GM18873 (cell line): ENCODE measurements around the gene AFF4.
"Not testable (repeated sequence)": the region's sequence is repeated elsewhere in the genome, so short reads cannot be mapped to it uniquely, and the experiment has no call there.

Experiments used
- ATAC-seq: cut with Tn5 transposase; IDR thresholded peaks from one replicate; pipeline ENCODE4 v1.9.1; 2021; ENCODE audit warnings: mild to moderate bottlenecking, moderate library complexity, moderate number of reproducible peaks; ENCODE audit not compliant: unreplicated experiment, low FRiP score

AFF4 gene

DNA sequence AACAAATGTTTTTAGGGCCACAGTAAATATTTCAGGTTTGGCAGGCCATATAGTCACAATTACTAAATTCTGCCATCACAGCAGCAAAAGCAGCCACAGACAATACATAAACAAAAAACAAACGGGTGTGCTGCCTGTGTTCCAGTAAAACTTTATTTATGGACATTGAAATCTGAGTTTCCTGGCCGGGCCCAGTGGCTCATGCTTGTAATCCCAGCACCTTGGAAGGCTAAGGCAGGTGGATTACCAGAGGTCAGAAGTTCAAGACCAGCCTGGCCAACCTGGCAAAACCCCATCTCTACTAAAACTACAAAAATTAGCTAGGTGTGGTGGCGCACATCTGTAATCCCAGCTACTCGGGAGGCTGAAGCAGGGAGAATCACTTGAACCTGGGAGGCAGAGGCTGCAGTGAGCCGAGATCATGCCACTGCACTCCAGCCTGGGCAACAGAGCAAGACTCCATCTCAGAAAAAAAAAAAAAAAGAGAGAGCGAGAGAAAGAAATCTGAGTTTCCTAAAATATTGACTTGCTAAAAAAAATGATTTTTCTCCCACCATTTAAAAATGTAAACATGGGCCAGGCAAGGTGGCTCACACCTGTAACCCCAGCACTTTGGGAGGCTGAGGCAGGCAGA is 7.2 kb downstream of the AFF4 start:
- not testable (repeated sequence) for ATAC-seq

DNA sequence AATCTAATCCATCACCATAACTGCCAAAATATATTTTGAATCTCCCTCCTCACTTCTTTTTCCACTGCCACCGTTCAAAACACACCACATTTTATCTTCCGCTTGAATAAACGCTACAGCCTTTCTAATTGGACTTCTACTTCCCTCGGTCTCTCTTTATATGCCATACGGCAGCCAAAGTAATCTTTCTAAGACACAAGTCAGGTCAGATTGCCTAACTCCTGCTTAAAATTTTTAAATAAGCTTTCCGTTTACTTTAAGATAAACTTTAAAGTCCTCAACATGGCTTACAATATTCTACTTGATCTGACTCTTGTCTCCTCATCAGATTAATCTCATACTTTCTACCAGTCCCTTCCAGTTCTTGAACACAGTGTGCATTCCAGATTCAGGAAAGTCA is 9.7 kb downstream of the AFF4 start:
- no peak for ATAC-seq

DNA sequence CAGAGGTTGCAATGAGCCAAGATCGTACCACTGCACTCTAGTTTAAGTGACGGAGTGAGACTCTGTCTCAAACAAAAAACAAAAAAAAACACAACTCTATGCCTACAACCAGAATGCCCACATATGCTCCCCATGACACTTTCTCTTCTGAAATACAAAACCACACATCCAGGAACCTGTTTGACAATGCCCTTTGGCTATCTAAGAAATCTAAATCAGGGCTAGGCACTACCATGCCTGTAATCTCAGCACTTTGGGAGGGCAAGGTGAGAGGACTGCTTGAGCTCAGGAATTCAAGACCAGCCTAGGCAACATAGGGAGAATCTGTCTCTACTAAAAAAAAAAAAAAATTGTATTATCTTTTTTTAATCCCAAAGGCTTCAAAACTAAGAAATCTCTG is 10.6 kb downstream of the AFF4 start:
- ATAC-seq = no peak

DNA sequence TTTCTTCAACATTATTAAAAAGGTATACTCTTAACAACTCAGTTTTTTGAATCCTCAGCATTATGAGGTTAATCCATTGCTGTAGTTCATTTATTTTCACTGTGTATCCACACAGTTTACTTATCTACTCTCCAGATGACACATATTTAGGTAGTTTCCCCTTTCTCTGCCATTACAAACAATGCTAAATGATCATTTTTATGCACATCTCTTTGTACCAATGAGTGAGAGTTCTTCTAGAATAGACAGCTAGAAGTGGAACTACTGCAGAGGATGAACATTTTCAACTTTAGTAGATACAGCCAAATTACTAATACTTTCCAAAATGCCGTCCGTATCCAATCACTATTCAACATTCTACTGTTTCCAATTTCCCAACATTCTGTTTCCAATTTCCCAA is 11.5 kb downstream of the AFF4 start:
- no peak for ATAC-seq

DNA sequence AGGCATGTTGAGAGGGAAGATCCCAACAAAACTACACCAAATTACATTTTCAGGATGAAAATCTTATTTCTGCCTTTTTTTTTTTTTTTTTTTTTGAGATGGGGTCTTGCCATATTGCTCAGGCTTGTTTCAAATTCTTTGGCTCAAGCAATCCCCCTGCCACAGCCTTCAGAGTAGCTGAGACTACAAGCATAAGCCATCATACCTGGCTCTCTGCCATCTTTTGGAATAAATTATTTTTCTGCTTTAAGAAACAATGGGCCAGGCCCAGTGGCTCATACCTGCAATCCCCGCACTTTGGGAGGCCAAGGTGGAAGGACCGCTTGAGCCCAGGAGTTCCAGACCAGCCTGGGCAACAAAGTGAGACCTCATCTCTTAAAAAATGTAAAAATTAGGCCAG is 14.3 kb downstream of the AFF4 start:
- no peak for ATAC-seq

DNA sequence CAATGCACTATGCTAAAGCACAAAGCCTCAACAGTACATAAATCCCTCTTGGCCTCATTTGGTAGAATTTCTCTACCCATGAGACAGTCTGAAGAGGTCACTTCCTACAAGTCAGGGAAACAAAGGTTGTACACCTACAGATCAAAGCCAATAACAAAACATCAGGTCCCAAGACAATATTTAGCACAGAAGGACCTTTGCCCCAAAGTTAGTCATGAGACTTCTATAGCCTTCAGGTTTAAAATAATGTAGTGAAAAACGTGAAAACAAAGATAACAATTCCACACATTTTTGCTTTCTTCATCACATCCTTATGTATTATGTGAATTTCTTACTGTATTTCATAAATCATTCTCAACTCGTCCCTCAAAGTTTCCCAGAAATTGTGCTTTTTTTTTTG is 15.8 kb downstream of the AFF4 start:
- ATAC-seq = no peak

DNA sequence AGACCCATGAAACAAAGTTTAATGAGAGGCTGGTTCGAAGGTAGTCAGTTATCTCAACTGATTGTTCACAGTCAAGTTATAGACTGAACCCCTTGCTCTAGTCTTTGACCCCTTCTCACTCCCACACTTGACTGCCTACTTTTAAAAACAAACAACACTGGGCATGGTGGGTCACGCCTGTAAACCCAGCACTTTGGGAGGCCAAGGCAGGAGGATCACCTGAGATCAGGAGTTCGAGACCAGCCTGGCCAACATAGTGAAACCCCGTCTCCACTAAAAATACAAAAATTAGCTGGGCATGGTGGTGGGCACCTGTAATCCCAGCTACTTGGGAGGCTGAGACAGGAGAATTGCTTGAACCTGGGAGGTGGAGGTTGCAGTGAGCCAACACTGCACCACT is 18.1 kb downstream of the AFF4 start:
- ATAC-seq = not testable (repeated sequence)

DNA sequence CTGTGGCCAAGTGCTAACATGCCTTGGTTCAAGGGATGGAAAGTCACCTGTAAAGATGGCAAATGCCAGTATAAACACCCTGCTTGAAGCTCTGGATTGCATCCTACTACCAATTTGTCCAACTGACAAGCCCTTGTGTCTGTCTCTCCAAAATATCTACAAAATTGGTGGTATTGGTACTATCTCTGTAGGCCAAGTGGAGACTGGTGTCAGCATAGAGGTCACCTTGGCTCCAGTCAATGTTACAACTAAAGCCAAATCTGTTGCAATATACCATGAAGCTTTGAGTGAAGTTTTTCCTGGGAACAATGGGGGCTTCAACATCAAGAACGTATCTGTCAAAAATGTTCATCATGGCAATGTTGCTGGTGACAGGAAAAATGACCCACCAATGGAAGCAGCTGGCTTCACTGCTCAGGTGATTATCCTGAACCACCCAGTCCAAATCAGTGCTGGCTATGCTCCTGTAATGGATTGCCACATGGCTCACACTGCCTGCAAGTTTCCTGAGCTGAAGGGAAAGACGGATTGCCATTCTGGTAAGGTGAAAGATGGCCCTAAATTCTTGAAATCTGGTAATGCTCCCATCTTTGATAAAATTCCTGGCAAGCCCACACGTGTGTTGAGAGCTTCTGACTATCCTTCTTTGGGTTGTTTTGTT is 19.9 kb downstream of the AFF4 start:
- no peak for ATAC-seq

DNA sequence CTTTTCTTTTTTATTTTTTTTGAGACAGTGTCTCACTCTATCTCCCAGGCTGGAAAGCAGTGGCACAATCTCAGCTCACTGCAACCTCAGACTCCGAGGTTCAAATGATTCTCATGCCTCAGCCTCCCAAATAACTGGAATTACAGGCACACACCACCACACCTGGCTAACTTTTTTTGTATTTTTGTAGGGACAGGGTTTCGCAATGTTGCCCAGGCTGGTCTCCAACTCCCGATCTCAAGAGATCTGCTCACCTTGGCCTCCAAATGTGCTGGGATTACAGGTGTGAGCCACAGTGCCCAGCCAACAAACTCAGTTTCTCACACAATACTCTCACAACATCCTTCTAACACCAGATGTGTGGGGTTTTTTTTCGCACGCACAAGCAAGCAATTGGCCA is 22.1 kb downstream of the AFF4 start:
- ATAC-seq = no peak

DNA sequence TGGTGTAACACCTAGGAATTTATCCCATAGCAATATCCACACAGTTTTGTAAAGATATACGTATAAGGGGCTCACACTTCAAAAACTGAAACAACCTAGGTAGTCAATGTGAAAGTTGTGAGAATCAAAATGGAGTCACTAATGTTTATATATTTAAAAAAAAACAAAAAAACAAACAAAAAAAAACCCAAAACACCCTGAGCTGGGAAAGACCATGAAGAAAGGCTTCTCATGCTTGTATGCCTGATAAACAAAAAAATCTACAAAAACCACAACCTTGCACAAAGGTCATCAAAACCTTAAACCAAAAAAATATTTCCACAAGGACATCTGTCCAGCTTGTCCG is 35.4 kb downstream of the AFF4 start:
- no peak for ATAC-seq

DNA sequence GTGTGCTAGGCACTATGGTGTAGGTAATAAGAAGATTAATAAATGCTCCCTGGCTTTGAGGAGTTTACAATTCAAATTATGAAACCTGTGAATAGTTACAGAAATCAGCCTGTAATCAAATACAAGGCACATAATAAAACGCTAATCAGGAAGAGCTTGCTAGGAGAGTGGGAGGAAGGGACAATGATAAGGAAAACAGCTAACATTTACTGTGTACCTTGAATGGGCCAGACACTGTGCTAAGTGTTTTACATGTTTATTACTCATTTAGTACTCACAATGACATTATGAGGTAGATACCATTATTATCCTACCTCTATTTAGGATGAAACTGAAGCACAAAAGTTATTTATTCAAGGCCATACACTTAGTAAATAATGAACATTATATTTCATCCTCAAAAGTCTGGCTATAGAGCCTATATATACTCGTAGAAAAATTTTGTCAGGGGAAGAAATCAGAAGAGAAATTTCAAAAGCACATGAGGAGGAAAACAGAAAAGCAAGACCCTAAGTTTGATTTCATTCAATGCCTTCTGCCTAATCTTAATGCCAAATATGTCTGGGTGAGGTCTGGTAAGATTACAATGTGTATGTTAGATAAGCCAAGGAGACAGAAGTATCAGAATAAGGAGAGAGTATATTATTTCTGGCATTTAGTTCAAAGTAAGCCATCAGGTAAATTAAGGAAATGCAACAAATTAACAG is 35.9 kb downstream of the AFF4 start:
- no peak for ATAC-seq

DNA sequence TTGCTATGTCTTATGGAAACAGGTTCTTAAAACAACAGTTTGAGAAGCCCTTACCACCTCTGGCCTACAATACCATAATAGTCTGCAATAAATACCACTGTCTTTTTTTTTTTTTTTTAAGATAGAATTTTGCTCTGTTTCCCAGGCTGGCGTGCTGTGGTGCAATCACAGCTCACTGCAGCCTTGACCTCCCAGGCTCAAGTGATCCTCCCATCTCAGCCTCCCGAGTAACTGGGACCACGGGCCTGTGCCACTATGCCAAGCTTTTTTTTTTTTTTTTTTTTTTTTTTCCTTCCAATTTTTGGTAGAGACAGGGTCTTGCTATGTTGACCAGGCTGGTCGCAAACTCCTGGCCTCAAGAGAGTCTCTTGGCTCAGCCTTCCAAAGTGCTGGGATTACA is 37.0 kb downstream of the AFF4 start:
- ATAC-seq = no peak

DNA sequence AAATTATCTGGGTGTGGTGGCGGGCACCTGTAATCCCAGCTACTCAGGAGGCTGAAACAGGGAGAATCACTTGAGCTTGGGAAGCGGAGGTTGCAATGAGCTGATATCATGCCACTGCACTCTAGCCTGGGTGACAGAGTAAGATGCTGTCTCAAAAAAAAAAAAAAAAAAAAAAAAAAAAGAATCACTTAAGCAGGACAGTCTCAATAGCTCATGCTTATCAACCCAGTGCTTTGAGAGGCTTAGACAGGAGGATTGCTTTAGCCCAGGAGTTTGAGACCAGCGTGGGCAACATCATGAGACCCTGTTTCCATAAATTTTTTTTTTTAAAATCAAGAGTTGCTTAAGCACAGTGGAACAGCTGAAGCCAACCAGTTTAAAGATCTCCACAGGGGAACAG is 47.3 kb downstream of the AFF4 start:
- ATAC-seq = no peak

DNA sequence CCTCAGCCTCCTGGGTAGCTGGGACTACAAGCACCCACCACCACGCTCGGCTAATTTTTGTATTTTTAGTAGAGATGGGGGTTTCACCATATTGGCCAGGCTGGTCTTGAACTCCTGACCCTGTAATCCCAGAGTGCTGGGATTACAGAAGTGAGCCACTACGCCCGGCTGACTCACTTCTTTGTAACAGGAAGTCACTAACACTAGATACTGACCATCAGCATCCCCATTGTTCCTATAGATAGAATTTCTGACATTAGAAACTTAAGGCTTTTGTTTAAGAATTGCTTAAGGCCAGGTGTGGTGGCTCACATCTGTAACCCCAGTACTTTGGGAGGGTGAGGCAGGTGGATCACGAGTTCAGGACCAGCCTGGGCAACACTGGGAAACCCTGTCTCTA is 47.8 kb downstream of the AFF4 start:
- no peak for ATAC-seq

DNA sequence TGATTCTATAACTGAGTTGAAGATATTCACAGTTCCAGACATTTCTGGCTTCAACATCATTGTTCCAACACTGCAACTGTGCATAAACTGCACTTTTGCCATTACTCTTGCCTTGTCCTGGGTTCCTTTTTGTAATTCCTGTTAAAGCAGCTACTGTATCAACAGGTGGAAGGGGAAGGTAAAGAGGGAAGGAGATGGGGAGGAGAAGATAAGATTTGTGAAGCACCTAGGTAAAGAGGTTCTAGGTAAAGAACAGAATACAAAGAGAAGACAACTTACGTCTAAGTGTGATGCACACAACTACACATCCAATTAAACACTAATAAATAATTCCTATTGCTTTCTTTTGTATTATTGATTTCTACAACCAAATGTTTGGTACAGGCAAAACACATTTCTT is 53.7 kb downstream of the AFF4 start:
- no peak for ATAC-seq

DNA sequence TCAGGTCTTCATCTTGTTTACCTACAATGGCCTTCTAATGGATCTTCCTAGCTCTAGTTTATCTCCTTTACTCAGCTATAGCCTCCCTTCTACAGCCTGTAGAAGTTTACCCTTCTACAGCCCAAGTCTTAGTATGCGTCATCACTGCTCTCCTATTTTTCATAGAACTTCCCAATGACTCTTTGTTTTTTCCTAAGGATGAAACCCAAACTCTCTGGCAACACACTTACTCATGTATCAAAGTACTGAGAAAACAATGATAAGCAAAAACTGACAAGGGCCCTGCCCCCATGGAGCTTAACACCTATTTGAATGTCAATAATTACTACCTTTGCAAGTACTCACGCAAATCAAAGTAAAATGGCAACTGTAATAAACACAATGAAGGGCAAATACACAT is 56.3 kb downstream of the AFF4 start:
- no peak for ATAC-seq

DNA sequence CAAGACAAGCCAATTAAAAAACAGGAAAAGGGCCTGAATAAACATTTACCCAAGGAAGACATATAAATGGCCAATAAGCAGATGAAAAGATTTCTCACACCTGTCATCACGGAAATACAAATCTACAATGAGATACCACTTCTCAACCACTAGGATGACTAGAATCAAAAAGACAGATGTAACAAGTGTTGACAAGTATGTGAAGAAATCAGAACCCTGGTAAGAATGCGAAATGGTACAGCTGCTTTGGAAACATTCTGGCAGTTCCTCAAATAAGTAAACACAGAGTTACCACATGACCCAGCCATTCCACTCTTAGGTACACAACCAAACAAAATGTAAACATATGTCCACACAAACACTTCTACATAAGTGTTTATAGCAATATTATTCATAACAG is 57.5 kb downstream of the AFF4 start:
- ATAC-seq = no peak

DNA sequence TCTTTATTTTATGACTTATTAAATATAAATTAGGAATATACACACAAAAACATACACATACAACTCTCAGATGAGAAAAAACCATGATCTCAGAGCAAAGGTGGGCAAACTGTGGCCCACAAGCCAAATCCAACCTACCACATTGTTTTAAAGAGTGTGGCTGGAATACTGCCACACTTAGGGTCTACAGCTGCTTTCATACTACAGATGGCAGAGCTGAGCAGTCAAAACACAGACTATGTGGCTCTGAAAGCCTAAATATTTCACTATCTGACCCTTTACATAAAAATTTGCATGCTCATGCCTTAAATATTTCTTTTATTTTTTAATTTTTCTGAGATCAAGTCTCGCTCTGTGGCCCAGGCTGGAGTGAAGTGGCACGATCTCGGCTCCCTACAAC is 61.7 kb downstream of the AFF4 start:
- ATAC-seq = no peak

DNA sequence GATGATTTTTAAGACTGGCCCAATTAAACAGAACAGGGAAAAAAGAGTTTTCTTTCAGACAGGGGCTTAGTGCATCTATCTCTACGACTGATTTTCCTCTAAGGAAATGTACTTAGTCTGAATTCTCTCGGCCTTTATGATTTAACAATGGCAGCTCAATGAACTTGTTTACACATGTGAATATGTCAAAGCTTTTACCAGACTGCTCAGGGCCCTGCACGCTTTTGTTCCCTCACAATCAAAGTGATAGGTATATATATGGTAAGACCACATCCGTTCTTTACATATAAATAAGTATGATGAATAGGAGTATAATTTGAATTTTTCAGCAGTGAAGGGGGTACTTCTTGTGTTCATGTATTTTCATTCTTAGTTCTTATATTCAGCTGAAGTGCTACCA is 62.4 kb downstream of the AFF4 start:
- ATAC-seq = no peak

DNA sequence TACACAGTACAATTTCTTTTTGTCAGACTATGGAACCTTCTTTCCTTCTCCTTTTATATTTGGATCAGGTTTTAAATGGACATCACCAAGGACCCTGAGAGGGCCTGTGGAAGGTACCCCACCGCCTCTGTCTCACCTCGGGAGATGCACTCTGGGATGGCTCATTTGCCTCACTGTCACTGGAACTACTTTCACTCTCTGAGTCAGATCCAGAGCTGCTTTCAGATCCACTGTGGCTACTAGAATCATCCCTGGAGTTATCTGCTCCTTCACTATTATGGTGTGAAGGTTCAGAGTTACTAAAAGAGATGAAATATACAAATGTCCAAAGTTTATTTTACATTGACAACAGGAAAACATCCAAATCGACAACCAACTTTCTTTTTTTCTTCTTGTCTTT is 65.3 kb downstream of the AFF4 start:
- ATAC-seq = no peak

DNA sequence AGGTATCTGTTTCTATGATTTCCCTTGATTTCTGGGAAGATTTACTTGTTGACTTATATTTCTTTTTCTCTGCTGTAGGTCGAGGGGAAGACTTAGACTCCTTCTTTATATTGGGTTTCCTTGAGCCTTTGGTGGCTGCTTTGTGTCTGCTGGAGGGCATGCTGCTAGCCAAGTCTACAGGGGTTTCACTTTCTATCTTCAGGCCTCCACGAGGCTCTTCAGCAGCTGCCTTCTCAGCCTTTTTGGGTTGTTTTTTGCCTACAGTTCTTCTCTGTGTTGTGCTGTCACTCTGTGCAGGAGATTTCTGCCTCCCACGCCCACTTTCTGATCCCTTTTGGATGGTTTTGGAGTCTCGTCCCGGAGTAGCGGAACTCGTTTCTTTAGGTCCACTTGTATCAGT is 66.7 kb downstream of the AFF4 start:
- no peak for ATAC-seq

DNA sequence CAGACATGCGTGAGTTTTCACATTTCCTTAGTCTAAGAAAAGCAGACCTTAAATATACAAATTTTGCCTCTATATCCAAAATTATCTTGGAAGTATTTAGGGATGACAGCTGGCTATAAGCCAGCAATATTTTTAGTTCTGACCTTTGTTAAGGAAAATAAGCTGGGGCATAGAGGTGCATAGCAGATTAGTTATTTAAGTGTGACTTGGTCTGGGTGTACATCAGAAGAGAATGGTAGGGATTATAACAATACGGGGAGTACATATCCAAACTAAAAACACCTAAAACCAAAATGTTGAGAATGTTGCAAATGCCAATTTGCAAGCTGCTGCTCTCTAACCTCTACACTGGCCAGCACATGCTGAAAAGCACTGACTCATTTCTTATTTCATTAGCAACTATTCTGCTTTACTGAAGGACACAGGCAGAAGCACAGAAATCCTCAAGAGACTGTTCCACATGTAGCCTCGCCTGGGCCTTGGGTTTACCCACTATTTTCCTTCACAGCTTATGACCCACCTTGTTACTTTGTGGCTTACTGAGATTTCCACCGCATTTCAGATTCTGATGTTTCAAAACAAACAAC is 67.6 kb downstream of the AFF4 start:
- ATAC-seq = no peak
